Measurements from ENCODE around the gene AGPAT2.

AGPAT2 gene

DNA sequence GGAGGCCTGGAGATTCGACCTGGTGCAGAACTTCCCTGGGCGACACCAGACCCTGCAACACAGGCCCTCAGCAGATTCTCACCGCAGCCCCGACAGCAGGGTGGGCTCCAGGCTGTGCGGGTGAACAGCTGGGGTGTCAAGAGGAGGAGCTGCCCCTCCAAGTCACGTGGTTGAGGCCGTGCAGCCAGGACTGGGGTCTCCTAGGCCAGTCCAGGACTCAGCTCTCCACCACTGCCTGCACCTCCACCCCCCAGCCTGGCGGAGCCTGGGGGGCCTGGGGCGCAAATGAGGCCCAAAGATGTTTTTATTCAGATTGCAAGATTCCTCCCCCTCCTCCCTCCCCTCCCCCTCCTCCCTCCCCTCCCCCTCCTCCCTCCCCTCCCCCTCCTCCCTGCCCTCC, 9.2 kb upstream of the AGPAT2 start:
- no peaks in the 10 kb centered on the region for H3K9me3 ChIP-seq (ENCODE audit: control insufficient read depth, insufficient read depth, low read length)
- no peaks in the 10 kb centered on the region for H3K36me3 ChIP-seq (ENCODE audit: control insufficient read depth, insufficient read depth, low read length)
- H3K9ac ChIP-seq (ENCODE audit: low read depth, low read length): no peak overlapping the region
- H3K4me1 ChIP-seq (ENCODE audit: control insufficient read depth, insufficient read depth, low read length): no peaks in the 10 kb centered on the region
- H3K27me3 ChIP-seq (ENCODE audit: control insufficient read depth, insufficient read depth, low read length): peaks cover 4% of the 10 kb centered on the region
- H3K4me3 ChIP-seq (ENCODE audit: low read depth, low read length): no peak overlapping the region

DNA sequence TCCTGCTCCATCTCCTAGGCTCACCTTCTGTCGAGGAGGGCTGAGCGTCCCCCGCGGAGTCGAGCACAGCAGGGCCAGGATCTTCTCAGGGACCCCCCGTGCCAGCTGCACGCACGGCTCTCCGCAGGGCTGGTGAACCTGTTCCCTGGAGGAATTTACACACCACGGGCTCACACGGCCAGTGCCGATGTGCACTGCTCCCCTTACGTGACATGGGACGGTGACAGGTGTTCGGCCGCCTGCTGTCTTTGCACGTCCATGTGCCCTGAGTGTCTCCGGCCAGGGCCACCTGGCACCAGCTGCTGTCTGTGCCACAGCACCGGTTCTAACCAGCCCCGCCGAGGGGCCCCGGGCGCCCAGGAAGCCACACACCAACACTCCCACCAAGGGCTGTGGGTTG, 8.7 kb upstream of the AGPAT2 start:
- H3K4me3 ChIP-seq (ENCODE audit: low read depth, low read length): no peak overlapping the region
- H3K9me3 ChIP-seq (ENCODE audit: control insufficient read depth, insufficient read depth, low read length): no peaks in the 10 kb centered on the region
- H3K36me3 ChIP-seq (ENCODE audit: control insufficient read depth, insufficient read depth, low read length): no peaks in the 10 kb centered on the region
- no peaks in the 10 kb centered on the region for H3K4me1 ChIP-seq (ENCODE audit: control insufficient read depth, insufficient read depth, low read length)
- no peak overlapping the region for H3K9ac ChIP-seq (ENCODE audit: low read depth, low read length)
- H3K27me3 ChIP-seq (ENCODE audit: control insufficient read depth, insufficient read depth, low read length): no peaks in the 10 kb centered on the region

DNA sequence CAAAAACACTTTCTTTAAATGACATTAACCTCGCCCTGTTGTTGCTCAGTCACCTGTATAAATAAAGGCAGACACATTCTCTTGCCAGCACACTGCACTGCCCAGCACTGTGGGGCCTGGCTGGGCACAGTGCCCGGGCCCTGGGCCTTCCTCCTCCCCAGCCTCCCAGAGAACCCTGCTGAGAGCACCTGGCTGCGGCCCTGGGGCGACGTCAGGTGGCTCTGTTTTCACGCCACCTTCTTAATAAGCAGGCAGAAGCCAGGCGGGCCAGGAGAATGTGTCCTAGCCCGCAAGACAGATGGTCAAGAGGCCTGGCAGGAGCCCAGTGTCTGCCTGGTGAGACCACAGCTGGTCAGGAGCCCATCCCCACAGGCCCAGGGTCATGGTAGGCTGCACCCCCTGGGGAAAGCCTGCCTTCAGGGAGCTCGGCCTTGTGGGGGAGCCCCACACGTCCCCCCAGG, 8.2 kb upstream of the AGPAT2 start:
- Histone ChIP-seq H3K36me3 (ENCODE audit: control insufficient read depth, insufficient read depth, low read length) (no peaks in the 10 kb centered on the region), H3K9ac (ENCODE audit: low read depth, low read length) (no peak overlapping the region), H3K4me3 (ENCODE audit: low read depth, low read length) (no peak overlapping the region), H3K4me1 (ENCODE audit: control insufficient read depth, insufficient read depth, low read length) (no peaks in the 10 kb centered on the region), H3K9me3 (ENCODE audit: control insufficient read depth, insufficient read depth, low read length) (no peaks in the 10 kb centered on the region), H3K27me3 (ENCODE audit: control insufficient read depth, insufficient read depth, low read length) (no peaks in the 10 kb centered on the region)

DNA sequence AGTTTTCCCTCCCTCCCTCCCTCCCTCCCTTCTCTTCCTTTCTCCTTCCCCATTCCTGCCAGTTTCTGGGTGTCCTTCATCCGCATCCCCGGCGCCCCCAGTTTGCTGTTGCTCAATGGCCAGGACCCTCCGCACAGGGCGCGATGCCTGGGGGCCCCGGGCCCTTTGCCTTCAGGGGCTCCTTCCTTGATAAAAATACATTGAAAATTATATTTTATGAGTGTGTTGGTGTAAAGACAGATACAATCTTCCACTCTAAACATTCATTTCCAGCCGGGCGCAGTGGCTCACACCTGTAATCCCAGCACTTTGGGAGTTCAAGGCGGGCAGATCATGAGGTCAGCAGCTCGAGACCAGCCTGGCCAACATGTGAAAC, 7.6 kb upstream of the AGPAT2 start:
- no peaks in the 10 kb centered on the region for H3K4me1 ChIP-seq (ENCODE audit: control insufficient read depth, insufficient read depth, low read length)

DNA sequence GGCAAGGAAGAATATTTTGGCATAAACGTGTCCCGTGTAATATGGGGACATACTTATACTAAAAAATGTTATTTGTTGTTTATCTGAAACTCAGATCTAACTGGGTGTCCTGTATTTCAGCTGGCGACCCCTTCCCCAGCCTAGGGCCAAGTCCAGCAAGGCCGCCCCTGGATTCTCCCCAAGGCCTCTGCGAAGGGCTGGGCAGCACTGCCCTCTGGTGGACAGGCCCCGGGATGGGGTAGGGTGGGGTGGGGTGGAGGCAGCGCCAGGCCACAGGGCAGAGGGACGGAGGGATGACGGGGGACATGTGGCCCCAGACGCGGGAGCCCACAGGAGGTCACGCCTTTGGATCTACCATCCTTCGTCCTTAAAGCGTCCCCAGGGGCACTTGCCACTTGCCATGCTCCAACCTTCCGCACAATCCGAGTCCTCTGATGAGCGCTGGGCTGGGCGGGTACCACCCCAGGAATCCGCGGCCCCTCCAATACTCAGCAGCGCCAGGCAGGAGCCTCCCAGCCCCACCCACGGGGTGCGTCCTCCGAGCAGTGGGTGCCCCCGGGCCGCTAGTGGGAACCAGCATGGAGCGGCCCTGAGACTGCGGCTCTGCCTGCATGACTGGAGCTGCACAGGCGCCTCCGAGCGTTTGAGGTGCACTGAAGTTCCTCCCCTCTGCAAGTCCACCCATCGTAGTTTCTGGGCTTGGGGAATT, 7.1 kb upstream of the AGPAT2 start:
- Histone ChIP-seq H3K9ac (ENCODE audit: low read depth, low read length) (no peak overlapping the region), H3K9me3 (ENCODE audit: control insufficient read depth, insufficient read depth, low read length) (no peaks in the 10 kb centered on the region), H3K36me3 (ENCODE audit: control insufficient read depth, insufficient read depth, low read length) (no peaks in the 10 kb centered on the region), H3K4me1 (ENCODE audit: control insufficient read depth, insufficient read depth, low read length) (no peaks in the 10 kb centered on the region), H3K4me3 (ENCODE audit: low read depth, low read length) (no peak overlapping the region), H3K27me3 (ENCODE audit: control insufficient read depth, insufficient read depth, low read length) (no peaks in the 10 kb centered on the region)

More for the DNA sequence above, 7.6 kb upstream of the AGPAT2 start:
- Histone ChIP-seq H3K9ac (ENCODE audit: low read depth, low read length) (no peak overlapping the region), H3K27me3 (ENCODE audit: control insufficient read depth, insufficient read depth, low read length) (no peaks in the 10 kb centered on the region), H3K36me3 (ENCODE audit: control insufficient read depth, insufficient read depth, low read length) (no peaks in the 10 kb centered on the region), H3K4me3 (ENCODE audit: low read depth, low read length) (no peak overlapping the region), H3K9me3 (ENCODE audit: control insufficient read depth, insufficient read depth, low read length) (no peaks in the 10 kb centered on the region)

DNA sequence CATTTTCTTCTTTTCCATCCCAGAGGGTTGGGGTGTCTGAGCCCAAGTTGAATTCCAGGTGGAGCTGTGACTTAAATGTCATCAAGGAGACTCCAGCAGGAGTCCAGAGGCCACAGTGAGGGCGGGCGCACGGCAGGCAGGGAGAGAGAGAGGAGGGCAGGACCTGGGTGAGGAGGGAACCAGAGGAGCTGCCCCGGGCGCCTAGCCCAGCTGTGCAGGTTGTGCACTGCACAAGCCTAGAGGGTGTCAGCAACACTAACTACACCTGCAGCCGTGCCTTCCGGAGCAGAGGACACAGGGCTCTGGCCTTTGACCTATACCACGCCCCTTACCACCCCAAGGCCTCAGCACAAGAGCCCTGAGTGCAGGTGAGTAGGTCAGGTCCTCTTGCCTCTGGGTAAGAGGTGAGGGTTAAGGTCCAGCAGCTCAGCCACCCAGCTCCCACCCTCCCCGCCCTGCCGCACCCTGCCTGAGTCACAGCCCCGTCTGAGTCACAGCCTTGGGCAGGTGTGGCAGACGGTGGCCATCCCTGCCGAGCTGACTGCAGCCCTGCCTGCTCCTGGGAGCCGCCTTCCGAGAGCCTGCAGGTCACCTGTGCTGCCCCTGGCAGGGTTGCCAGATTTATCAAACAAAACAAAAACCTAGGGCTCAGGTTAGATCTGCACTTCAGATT, 6.4 kb upstream of the AGPAT2 start:
- H3K4me1 ChIP-seq (ENCODE audit: control insufficient read depth, insufficient read depth, low read length): no peaks in the 10 kb centered on the region
- no peaks in the 10 kb centered on the region for H3K9me3 ChIP-seq (ENCODE audit: control insufficient read depth, insufficient read depth, low read length)
- H3K36me3 ChIP-seq (ENCODE audit: control insufficient read depth, insufficient read depth, low read length): no peaks in the 10 kb centered on the region
- H3K27me3 ChIP-seq (ENCODE audit: control insufficient read depth, insufficient read depth, low read length): no peaks in the 10 kb centered on the region
- H3K4me3 ChIP-seq (ENCODE audit: low read depth, low read length): no peak overlapping the region
- no peak overlapping the region for H3K9ac ChIP-seq (ENCODE audit: low read depth, low read length)

DNA sequence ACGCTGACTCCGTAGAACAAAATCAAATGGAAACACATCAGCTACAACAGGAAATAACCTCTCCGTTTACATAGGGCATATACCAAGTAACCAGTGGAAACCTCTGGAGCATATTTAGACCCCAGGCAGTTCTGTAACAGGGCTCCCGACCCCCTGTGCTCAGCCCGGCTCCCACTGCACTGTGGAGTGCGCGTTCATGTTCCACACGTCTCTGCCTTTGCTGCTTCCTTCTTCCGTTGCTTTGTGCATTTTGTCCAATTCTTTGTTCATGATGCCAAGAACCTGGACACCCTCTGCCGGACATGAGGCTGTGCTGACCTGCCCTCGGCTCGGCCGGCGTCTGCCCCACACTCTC, 5.9 kb upstream of the AGPAT2 start:
- Histone ChIP-seq H3K9me3 (ENCODE audit: control insufficient read depth, insufficient read depth, low read length) (no peaks in the 10 kb centered on the region), H3K4me3 (ENCODE audit: low read depth, low read length) (no peak overlapping the region), H3K27me3 (ENCODE audit: control insufficient read depth, insufficient read depth, low read length) (no peaks in the 10 kb centered on the region), H3K36me3 (ENCODE audit: control insufficient read depth, insufficient read depth, low read length) (no peaks in the 10 kb centered on the region), H3K9ac (ENCODE audit: low read depth, low read length) (no peak overlapping the region), H3K4me1 (ENCODE audit: control insufficient read depth, insufficient read depth, low read length) (peaks cover 3% of the 10 kb centered on the region)

DNA sequence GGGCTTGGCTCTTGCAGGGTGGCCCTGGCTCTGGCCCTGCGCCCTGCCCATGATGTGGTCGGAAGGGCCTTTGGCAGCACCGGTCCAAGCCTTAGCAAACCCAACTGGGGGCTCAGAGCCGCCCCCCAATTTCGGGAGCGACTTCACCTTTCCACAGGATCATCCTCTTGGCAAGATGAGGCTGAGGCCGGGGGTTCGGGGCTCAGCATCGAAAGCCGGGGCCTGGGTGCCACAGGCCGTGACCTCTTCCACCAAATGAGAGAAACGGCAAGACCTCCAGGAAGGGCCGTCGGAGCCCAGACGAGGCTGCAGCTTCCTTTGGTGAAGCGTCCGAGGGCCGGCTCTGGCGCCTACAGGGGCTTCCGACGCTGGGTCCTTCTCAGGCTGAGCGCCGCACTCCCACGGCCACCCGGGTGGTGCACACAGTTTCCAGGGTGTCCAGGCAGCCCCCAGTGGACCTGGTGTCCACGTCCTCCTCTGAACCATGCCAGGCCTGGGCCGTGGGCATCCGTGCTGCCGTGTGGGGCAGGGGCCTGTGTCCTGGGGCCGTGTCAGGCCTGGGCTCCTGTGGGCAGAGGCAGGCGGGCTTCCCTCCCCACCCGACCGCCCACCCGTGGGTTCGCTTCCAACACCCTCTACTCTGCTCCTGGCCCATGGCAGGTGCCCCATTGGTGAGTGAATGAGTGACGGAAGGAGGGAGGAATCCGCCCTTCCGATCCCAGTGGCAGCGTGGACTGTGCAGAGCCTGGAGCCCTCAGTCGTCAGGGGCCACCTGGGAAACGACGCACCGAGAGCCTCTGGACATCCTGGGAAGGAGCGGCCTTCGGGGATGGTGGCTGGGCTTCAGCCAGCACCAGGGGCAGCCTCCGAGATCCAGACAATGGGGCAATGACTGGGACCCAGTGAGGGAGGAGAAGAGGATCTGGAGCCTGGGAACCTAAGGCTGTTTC, 5.2 kb upstream of the AGPAT2 start:
- Histone ChIP-seq H3K9me3 (ENCODE audit: control insufficient read depth, insufficient read depth, low read length) (no peaks in the 10 kb centered on the region), H3K4me3 (ENCODE audit: low read depth, low read length) (no peak overlapping the region), H3K4me1 (ENCODE audit: control insufficient read depth, insufficient read depth, low read length) (peaks cover 3% of the 10 kb centered on the region), H3K9ac (ENCODE audit: low read depth, low read length) (no peak overlapping the region), H3K36me3 (ENCODE audit: control insufficient read depth, insufficient read depth, low read length) (no peaks in the 10 kb centered on the region), H3K27me3 (ENCODE audit: control insufficient read depth, insufficient read depth, low read length) (no peaks in the 10 kb centered on the region)

DNA sequence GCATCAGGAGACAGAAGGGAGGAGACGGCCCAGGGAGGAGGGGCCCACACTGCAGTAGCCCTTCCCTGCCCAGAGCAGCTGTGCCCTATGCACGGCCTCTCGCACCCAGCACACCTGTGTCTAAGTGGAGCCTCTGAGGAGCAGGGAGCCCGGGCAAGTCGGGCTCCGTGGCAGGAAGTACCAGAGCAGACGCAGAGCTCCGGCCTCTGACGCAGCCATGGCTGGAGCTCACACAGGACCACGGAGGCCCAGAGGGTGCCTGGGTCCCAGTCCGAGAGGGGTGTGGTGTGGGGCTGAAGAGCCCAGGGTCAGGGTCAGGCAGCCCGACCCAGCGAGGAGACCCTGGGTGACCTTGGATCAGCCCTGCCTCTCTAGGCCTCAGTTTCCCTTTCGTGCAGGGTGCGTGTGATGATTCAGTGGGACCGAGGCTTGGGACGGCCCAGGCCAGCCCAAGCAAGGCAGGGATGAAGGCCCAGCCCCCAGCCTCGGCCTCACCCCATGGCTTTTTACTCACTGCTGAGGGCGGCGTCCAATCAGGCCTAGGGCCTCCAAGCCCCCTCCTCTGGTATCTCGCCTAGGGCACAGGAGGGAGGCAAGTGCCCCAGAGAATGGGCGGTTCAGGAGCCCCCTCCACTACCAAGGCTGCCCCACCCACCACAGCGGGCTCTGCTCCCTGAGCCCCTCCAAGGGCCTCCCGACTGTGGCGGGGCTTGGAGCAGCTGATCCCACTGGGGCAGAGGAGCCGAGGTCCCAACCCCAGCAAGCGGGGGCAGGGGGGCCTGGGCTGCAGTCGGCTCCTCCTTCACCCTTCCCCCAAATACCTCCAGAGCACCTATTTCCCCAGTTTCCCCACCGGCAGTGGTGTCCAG, 4.3 kb upstream of the AGPAT2 start:
- Histone ChIP-seq H3K27me3 (ENCODE audit: control insufficient read depth, insufficient read depth, low read length) (no peaks in the 10 kb centered on the region), H3K4me3 (ENCODE audit: low read depth, low read length) (no peak overlapping the region), H3K9ac (ENCODE audit: low read depth, low read length) (no peak overlapping the region), H3K4me1 (ENCODE audit: control insufficient read depth, insufficient read depth, low read length) (peaks cover 3% of the 10 kb centered on the region), H3K36me3 (ENCODE audit: control insufficient read depth, insufficient read depth, low read length) (no peaks in the 10 kb centered on the region), H3K9me3 (ENCODE audit: control insufficient read depth, insufficient read depth, low read length) (no peaks in the 10 kb centered on the region)

DNA sequence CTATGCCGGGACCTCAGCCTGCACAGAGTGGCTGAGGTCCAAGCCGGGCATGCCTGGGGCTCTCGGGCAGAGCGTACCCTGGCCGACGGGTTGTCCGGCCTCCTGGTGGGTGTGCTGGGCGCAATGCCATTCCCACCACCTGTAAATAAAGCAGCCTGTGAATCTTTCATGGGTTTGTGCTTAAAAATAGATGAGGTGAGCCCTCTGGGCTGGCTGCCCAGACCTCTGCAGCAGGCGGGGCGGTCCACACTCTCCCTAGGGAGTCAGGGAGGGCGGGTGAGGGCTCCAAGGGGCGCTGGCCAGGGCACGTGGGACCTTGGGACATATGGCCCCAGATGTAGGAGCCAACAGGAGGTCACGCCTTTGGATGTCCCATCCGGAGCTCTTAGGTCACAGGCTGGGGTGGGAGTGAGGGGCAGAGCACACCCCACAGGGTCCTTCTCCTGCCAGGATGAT, 3.6 kb upstream of the AGPAT2 start:
- no peak overlapping the region for H3K4me3 ChIP-seq (ENCODE audit: low read depth, low read length)
- H3K36me3 ChIP-seq (ENCODE audit: control insufficient read depth, insufficient read depth, low read length): no peaks in the 10 kb centered on the region
- H3K9ac ChIP-seq (ENCODE audit: low read depth, low read length): no peak overlapping the region
- H3K27me3 ChIP-seq (ENCODE audit: control insufficient read depth, insufficient read depth, low read length): no peaks in the 10 kb centered on the region
- H3K4me1 ChIP-seq (ENCODE audit: control insufficient read depth, insufficient read depth, low read length): peaks cover 5% of the 10 kb centered on the region
- H3K9me3 ChIP-seq (ENCODE audit: control insufficient read depth, insufficient read depth, low read length): no peaks in the 10 kb centered on the region
